GM19452 (cell line): ENCODE results near the gene CREB5.
"Not testable (repeated sequence)": the region's sequence is repeated elsewhere in the genome, so short reads cannot be mapped to it uniquely, and the experiment has no call there.

Experiments
- ATAC-seq: cut with Tn5 transposase; IDR thresholded peaks from one replicate; pipeline ENCODE4 v1.9.1; 2021; ENCODE audit not compliant: unreplicated experiment

Gene CREB5

DNA sequence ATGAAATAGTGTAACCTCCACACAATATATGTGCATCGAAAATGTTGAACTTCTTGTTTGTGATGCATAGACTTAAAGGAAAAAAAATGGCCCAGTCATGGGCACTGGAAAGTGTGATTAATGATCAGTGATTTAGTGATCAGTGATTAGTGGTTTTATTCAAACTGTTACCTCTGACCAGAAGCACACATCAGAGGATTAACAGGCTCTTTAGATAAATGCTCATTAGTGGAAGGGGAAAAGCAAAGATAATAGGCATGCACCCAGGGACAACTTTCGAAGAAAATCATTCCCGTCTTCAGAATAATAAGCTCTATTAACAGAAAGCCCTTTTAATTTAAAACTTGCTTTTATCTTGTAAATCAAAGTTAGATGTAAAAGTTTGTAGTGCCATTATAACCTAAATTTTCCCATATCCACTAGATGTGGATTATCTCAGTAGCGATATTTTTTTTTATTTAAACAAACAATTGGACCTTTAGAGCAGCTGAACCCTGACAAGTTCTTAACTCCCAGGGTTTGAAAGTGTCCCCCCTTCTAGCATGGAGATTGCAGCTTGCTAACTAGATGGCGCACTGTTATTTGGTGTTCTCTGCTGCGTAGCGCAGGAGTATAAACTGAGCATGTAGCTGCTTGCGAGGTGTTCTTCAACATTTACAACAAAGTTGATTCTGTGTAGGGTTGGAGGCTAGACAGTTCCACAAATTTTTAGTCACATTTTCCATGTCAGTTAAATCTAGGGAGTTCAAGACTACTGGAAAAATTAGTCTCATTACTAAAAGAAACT is at the start of gene CREB5:
Gene CREB5, plus strand, starts transcription at position 643 of the 787 bp plus-strand sequence. CDS start 397 bp downstream, outside the sequence.
- no peak for ATAC-seq

DNA sequence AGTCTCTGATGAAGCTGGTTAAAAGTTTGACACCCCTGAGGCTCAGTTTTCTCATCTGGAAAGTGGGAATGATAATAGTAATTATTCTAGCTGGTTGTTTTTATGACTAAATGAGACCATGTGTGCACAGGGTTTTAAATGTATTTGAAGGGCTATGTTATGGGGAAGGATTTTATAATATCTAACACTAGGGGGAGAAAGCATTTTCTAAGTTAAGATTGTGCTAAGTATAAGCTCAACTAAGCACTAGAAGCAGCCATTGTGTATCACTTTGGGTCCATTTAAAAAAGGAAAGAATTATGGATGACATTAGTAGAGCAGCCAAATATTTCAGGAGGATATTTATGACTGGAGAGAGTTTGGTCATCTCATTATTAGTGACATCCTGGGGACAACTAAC is 49.5 kb upstream of the CREB5 start:
- ATAC-seq = no peak

DNA sequence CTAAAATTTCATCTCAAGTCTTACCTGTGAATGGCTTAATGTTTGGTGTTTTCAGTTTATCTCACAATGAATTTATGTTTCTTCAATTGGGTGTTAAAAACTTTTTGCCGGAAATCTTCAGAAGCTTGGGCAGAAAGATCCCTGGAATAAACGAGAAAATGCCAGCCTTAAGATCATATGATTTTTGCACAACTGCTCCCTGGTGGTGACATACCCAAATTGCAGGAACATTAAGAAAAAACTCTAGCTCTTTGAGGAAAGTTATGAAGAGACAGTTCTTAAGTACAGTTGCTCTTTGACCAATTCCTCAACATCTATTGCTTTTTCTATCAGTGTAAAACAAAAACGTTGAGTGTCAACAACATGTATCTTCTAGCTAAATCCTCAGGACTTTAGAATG is 48.2 kb upstream of the CREB5 start:
- ATAC-seq = no peak

GRCh38 chr7:28369523-28369922 is 42.8 kb upstream of the CREB5 start:
- no peak for ATAC-seq

GRCh38 chr7:28371846-28372245 is 40.5 kb upstream of the CREB5 start:
- no peak for ATAC-seq

DNA sequence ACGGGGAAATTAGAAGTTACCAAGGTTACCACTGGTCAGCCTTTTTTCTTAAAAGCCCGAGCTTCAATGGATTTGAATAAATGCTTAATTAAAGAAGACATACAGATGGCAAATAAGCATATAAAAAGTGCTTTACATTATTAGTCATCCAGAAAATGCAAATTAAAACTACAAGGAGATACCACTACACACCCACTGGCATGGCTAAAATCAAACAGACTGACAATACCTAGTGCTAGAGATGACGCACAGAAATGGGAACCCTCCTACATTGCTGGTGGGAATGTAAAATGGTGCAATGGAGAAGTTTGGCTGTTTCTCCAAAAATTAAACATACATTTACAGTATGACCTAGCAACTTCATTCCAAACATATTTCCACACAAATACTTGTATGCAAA is 38.3 kb upstream of the CREB5 start:
- no peak for ATAC-seq

DNA sequence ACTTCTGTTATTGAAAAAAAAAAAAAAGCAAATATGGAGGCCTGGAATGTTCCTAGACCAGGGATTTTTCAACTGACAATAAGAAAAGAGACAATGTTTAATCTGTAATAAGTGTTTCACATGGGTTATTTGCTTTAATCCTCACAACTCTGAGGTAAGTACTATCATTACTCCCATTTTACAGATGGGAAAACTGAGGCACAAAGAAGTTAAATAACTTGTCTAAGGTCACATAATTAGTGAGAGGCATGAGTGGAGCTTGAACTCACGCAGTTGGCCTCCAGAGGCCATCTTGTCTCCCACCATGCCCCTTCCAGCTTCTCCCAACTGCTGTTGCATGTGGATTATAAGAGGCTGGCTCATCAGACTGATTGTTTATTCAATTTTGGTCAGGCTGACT is 36.6 kb upstream of the CREB5 start:
- ATAC-seq = no peak

GRCh38 chr7:28376634-28377033 is 35.7 kb upstream of the CREB5 start:
- ATAC-seq = no peak

DNA sequence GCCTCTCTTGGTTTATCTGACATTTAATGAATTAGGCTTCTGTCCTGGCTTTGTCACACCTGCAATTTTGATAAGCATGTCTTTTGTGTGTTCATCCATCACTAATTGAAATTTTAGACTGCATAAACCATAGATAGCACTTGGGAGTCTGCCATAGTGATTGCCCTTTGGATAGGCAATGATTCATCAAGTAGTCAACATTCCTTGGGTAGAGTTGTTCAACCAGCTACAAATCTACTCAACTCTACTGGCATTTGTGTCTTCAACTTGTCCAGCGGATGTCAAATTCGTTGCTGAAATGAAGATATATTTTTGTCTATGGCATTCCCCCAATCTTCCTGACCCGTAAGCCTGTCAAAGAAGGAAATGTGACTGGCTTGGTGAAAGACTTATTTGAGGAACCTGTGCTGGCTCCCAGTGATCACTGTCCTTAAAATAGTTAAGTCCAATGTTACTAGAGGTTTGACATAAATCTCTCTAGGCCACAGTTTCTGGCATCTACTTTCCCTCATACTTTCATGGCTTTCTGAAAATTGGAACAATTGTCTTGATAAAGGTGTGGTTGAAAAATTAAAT is 33.7 kb upstream of the CREB5 start:
- no peak for ATAC-seq

- no peak for ATAC-seq
These were observed 30.9 kb upstream of the CREB5 start for GRCh38 chr7:28381466-28381865.

DNA sequence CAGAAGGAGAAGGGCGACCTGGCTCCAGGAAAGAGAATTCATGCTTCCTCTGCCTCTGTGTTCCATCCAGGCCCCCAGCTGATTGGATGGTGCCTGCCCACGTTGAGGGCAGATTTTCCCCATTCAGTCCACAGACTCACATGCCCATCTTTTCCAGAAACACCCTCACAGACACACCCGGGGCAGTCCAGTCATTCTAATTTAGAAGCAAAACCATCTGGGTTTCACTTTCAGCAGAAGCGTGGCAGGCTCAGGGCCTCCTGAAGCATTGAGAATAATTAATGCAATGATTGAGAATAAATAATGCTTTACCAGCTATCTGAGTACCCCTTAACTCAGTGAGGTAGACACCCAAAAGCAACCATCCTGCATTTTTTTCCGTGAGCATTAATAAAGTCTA is 30.2 kb upstream of the CREB5 start:
- ATAC-seq = no peak

DNA sequence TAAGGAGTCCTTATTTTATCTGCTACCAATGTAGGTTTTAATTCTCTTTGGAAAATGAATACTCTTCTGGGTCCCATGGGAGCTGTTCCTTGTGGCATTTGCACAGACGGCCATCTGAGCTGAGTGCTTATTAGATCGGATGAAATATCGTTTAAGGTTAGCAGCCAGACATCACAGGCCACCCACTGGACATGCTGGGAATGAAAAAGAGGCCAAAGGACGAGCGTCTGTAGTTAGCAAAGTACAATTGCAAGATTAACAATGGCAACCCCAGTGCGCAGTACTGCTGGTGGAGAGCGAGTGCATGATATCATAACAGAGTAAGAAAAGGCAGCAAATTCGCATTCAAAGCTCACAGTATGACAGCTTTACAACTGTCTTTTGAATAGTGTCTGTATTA is 28.3 kb upstream of the CREB5 start:
- ATAC-seq = no peak

DNA sequence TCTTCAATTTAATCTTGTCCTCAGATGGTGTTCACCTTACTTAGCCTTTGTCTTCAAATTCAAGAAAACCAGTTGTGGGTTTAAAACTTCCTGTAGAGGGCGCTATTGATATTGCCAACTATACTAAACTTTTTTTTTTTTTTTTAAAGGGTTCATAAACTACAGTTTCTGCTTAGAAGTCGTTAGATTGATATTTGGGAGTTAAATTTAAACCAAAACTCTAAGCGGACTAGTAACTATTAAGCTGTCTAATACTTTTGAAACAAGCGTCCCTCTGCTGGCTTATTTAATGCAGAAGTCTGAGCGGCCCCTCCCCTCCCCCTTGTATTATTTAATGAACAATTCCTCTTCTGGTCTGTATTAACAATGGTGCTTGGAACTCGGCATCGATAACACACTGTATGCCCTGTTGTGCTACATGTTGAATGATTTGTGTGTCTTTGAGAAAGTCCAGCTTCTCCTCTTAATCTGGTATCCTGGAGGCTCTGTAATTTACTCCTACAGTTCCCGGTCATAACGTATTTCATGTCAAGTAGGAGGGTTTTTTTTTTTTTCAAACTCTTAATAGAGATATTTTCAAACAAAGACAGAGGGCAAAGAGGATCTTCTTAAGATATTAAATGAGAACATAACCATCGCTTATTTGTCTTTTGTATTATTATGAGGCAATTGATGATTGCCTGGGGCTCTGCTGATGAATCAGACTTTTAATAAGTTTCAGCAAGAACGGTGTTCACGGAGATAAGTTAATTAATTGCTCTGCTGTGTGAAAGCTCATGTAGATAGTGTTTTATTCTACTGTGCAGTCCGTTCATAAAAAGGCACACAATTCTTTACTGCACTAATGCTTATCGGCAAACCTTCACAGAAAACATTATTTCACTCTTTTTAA is 22.6 kb upstream of the CREB5 start:
- ATAC-seq = no peak

DNA sequence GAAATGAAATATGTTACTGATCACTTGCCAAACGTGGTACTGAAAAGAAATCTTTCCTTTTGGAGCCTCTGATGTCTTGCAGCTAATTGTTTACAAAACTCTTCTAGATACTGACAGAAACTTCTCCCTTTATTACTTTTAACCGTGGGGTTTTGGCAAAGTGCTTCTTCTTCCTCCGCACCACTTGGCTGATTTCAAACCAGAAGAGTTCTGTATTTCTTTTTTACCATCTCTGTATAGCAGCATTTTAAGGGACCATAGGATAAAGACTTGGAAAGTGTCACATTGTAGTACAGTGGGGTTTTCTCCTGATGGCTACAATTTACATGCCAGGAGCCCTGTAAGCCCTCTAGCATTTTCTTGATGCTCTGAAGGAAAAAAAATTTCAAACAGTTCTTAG is 21.9 kb upstream of the CREB5 start:
- ATAC-seq = no peak

DNA sequence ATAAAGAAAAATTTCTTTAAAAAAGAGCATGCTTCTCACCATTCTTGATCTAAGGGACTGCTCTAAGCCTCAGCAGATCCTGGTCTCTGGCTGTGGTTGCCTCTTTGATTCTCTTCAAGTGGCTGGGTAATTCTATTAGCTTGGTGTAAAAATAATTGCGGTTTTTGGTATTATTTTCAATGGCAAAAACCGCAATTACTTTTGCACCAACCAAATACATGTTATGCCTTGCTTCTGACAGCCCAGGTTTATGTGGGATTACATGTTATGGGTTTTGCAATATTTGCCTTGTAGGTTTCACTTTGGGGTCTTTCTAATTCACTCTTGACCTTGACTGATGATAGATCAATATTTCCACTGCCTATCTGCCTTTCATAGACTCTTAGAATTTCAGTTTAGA is 20.0 kb upstream of the CREB5 start:
- no peak for ATAC-seq

GRCh38 chr7:28395404-28395803 is 16.9 kb upstream of the CREB5 start:
- ATAC-seq = no peak

DNA sequence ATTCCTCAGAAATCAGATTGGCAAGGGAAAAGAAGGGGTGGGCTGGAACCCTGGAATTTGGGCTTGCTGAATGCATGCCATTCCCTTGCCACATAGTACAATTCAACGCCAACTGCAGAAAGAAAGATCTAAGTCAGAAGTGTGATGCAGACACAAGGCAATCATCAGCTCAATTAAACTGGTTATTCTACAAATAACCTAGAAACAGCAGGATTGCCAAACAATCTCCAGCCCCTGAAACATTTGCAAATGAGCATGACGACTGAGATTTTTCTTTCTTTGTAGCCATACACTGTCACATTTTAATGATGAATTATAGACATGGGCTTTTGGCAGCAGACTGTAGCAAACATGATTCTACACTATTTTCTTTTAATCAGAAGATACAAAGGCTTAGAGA is 16.5 kb upstream of the CREB5 start:
- no peak for ATAC-seq

DNA sequence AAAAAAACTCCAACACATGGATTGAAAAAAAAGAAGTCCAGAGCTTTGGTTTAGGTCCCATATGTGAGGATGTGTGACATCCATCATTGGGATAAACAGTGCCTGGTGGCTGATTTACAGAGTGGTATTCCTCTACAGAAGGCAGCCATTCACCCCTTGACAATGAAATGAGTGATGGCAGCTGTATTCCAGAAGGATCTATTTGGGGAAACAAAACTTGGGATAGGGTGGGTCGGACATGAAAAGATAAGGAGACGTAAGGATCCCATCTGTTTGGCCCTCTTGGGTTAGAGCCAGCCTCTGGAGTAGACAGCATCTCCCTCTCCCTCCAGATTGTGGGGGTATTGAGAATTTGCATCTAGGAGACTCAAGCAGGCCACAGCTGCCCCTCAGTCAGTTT is 15.2 kb upstream of the CREB5 start:
- ATAC-seq = no peak

- no peak for ATAC-seq
These were observed 11.4 kb upstream of the CREB5 start for GRCh38 chr7:28400838-28401360.

GRCh38 chr7:28401567-28401966 is 10.8 kb upstream of the CREB5 start:
- ATAC-seq = not testable (repeated sequence)

DNA sequence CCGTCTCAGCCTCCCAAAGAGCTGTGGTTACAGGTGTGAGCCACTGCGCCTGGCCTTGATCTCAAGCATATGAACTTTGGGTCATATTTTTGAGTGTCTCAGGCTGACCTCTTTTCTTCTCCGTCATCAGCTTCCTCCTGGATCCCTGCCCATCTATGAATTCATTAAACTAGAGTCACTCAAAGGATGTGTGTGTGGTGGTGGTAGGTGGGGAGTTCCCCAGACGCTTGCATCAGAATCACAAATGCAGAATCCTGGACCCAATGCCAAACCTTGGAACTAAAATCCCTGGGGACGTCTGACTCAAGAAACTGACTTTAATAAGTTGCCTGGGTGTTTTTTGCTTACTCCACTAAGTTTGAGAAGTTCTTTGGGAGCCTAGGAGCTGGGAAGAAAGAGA is 6.7 kb upstream of the CREB5 start:
- ATAC-seq = no peak

GRCh38 chr7:28406192-28406591 is 6.1 kb upstream of the CREB5 start:
- ATAC-seq = no peak
